SK-N-SH (cell line): ENCODE measurements around the gene LAPTM5.

ENCODE experiments used
- CTCF ChIP-seq: fragments of 200-600 bp; sonication (generic); IDR thresholded peaks from 2 replicates; pipeline ENCODE4 v1.6.1; 2017; ENCODE audit warnings: antibody characterized with exemption, mild to moderate bottlenecking, moderate library complexity
- EZH2phosphoT487 ChIP-seq: fragments of 200-600 bp; sonication (generic); IDR thresholded peaks from 2 replicates; pipeline ENCODE4 v1.6.1; 2017; ENCODE audit warnings: low read depth, mixed run types, mild to moderate bottlenecking, antibody characterized with exemption, moderate library complexity, borderline replicate concordance

DNA sequence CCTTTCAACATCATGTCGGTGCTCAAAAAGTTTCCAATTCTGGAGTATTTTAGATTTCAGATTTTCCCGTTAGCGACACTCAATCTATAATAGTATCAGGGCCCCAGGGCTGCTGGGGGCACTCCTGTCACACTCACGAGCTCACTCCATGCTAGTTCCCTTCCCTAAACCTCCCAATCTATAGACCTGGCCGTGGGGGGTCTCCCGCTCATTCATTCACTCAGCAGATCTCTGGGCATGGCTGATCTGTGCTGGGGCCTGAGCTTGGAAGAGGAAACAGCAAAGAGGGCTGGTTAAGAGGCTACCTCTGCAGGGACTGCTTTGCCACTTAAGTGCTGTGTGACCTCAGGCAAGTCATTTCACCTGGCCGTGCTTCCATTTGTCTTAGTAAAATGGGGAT, 46.8 kb upstream of the LAPTM5 start:
- no peak for TF ChIP-seq CTCF
- TF ChIP-seq EZH2phosphoT487 = no peak
